B cell (primary cell): ENCODE results near the gene GBP5. TPM values are rescaled to one million over a fixed set of nuclear protein-coding genes. Genes with fewer than 3 reads are reported as not detected.
A peak's percentile ranks its signal among the peaks of the same experiment; 100 is the strongest.

Source experiments
- ATAC-seq: fragments of 200-7000 bp; cut with Tn5 transposase; one replicate; pipeline ENCODE4 v1.10.0; 2021; ENCODE audit warnings: low read depth, mild to moderate bottlenecking, moderate number of reproducible peaks, moderate library complexity
- CTCF ChIA-PET: fragments of 350-600 bp; sonication (Branson Sonifier 250); formaldehyde crosslinking; loops from one replicate; lab custom pipeline; 2021; ENCODE audit warnings: antibody characterized with exemption, inconsistent platforms; lab: Charles Lee
- POLR2A ChIA-PET: fragments of 350-600 bp; sonication (Branson Sonifier 250); formaldehyde crosslinking; loops from one replicate; lab custom pipeline; 2021; ENCODE audit warnings: antibody characterized with exemption; lab: Charles Lee
- DNase-seq: peaks from one replicate; pipeline ENCODE4 v3.0.0; 2013
- H2AFZ ChIP-seq: 2 replicates; pipeline ENCODE4 v1.6.1; 2012; ENCODE audit warnings: mild to moderate bottlenecking, low read depth, low read length; ENCODE audit not compliant: insufficient read depth, poor library complexity, severe bottlenecking
- H3K27ac ChIP-seq, 2 donors: 1 replicate in 1 of 2; 2 replicates in 1 of 2; pipeline ENCODE4 v1.5.1; 2012 to 2013; ENCODE audit warnings: low read length in 2 of 2, mild to moderate bottlenecking in 2 of 2, moderate library complexity in 1 of 2
- H3K27me3 ChIP-seq, 4 experiments: fragments of 200-600 bp in 1 of 4; sonication (generic) in 1 of 4; replicated peaks in 1 of 4; 1 replicate in 2 of 4; 2 replicates in 2 of 4; pipeline versions ENCODE4 v1.6.1 to v1.7.0; 2013 to 2016; ENCODE audit warnings: low read length in 3 of 4, mild to moderate bottlenecking in 2 of 4, mixed read lengths in 1 of 4, moderate library complexity in 1 of 4; ENCODE audit not compliant: insufficient read depth in 4 of 4, control insufficient read depth in 3 of 4; ENCODE audit errors: control extremely low read depth in 1 of 4
- H3K36me3 ChIP-seq, 2 experiments: replicated peaks in 1 of 2; 1 replicate in 1 of 2; 2 replicates in 1 of 2; pipeline versions ENCODE4 v1.6.1 to v1.7.1; 2013; ENCODE audit warnings: low read length in 1 of 2; ENCODE audit not compliant: insufficient read depth in 2 of 2, control insufficient read depth in 1 of 2; ENCODE audit errors: control extremely low read depth in 1 of 2, extremely low read depth in 1 of 2
- H3K4me1 ChIP-seq, 2 donors: fragments of 200-600 bp in 1 of 2; sonication (generic) in 1 of 2; 1 replicate in 1 of 2; 2 replicates in 1 of 2; pipeline versions ENCODE4 v1.5.1 to v1.6.1; 2013 to 2017; ENCODE audit warnings: low read length in 2 of 2; ENCODE audit not compliant: control insufficient read depth in 2 of 2, insufficient read depth in 2 of 2
- H3K4me2 ChIP-seq: replicated peaks from 2 replicates; pipeline ENCODE3; 2012; ENCODE audit warnings: mild to moderate bottlenecking, low read depth, low read length; ENCODE audit not compliant: poor library complexity, severe bottlenecking
- H3K4me3 ChIP-seq, 5 experiments: fragments of 200-600 bp in 1 of 5; sonication (generic) in 1 of 5; 1 replicate in 3 of 5; 2 replicates in 2 of 5; pipeline versions ENCODE4 v1.5.1 to v1.7.0; 2011 to 2016; ENCODE audit warnings: low read length in 4 of 5, mild to moderate bottlenecking in 4 of 5, low read depth in 2 of 5, control low read depth in 1 of 5, moderate library complexity in 1 of 5; ENCODE audit not compliant: insufficient read depth in 1 of 5; ENCODE audit errors: control extremely low read depth in 1 of 5, extremely low read depth in 1 of 5
- H3K79me2 ChIP-seq: fragments of 200-600 bp; sonication (generic); one replicate; pipeline ENCODE4 v1.6.0; 2016; ENCODE audit warnings: low read length; ENCODE audit not compliant: control insufficient read depth, insufficient read depth
- H3K9ac ChIP-seq: fragments of 200-600 bp; sonication (generic); 2 replicates; pipeline ENCODE4 v1.6.1; 2017; ENCODE audit warnings: mild to moderate bottlenecking, low read length, moderate library complexity
- H3K9me3 ChIP-seq, 3 donors: one replicate each; pipeline versions ENCODE4 v1.6.1 to v1.7.1; 2013; ENCODE audit warnings: low read length in 2 of 3; ENCODE audit not compliant: control insufficient read depth in 2 of 3, insufficient read depth in 1 of 3; ENCODE audit errors: control extremely low read depth in 1 of 3
- H4K20me1 ChIP-seq: 2 replicates; pipeline ENCODE4 v1.6.0; 2012; ENCODE audit warnings: mild to moderate bottlenecking, low read length; ENCODE audit not compliant: insufficient read depth, control insufficient read depth, poor library complexity, severe bottlenecking
- H3K27ac Mint-ChIP-seq: one replicate; pipeline ENCODE4 v1.8.0; 2021; ENCODE audit warnings: mixed read lengths
- H3K27me3 Mint-ChIP-seq: one replicate; pipeline ENCODE4 v1.8.0; 2021; ENCODE audit warnings: mixed read lengths
- H3K4me1 Mint-ChIP-seq: one replicate; pipeline ENCODE4 v1.8.0; 2021; ENCODE audit warnings: mixed read lengths
- H3K4me3 Mint-ChIP-seq: one replicate; pipeline ENCODE4 v1.8.0; 2021; ENCODE audit warnings: mixed read lengths
- H3K9me3 Mint-ChIP-seq: one replicate; pipeline ENCODE4 v1.8.0; 2022; ENCODE audit warnings: mixed read lengths; ENCODE audit not compliant: insufficient read depth
- CTCF ChIP-seq: fragments of 200-600 bp; IDR thresholded peaks from one replicate; pipeline ENCODE4 v1.8.0; 2022; ENCODE audit warnings: antibody characterized with exemption, mild to moderate bottlenecking
- EZH2 ChIP-seq: IDR thresholded peaks from 2 replicates; pipeline ENCODE4 v1.6.1; 2012; ENCODE audit warnings: borderline replicate concordance, low read depth, mild to moderate bottlenecking, moderate library complexity, low read length; ENCODE audit not compliant: insufficient read depth, poor library complexity, severe bottlenecking
- WGBS: methylation state at CpG from one replicate; pipeline ENCODE4 v1.1.5; 2013; ENCODE audit warnings: missing lambda C conversion rate; ENCODE audit not compliant: insufficient coverage; 5-methylcytosine and 5-hydroxymethylcytosine counted together
- intact Hi-C: fragments of 100-400 bp; cut with micrococcal nuclease; formaldehyde crosslinking; loops from one replicate; pipeline ENCODE4 v1.10.0; 2022
- polyA plus RNA-seq: library from polyadenylated mRNA; depleted of rRNA; stranded (reverse); fragments of >200 nt; gene quantifications from 2 replicates; pipeline ENCODE4 v1.2.3, GENCODE V29; 2012
- total RNA-seq, 2 donors: library from RNA; stranded (reverse); fragments of 120-200 nt in 1 of 2; gene quantifications; 1 replicate in 1 of 2; 2 replicates in 1 of 2; pipeline versions ENCODE4 v1.2.3 to v1.2.4, GENCODE V29; 2013 to 2022

The GBP5 gene
- total and polyA plus RNA-seq, 2 donors (not counting 1 experiment from before 2014, with no cell fraction given), result 17.6 to 25.2 TPM

- peaks cover 0 to 19% (median 6%) of the 10 kb centered on the region in 3 donors for H3K9me3 ChIP-seq
- no peak overlapping the region for H3K27ac Mint-ChIP-seq
- H3K27me3 Mint-ChIP-seq, result no peaks in the 10 kb centered on the region
- H3K9ac ChIP-seq, result no peak overlapping the region
- peaks cover 13 to 14% of the 10 kb centered on the region in 2 donors for H3K4me1 ChIP-seq
- ChIA-PET POLR2A (no interaction called here), CTCF (interaction anchor here (1.0 kb wide), 1 partner anchor 32 kb away, joined by 4 read pairs; no protein-coding TSS in a partner anchor)
- no peaks in the 10 kb centered on the region for H3K36me3 ChIP-seq
- H3K9me3 Mint-ChIP-seq, result peaks cover 6% of the 10 kb centered on the region
- no peak overlapping the region for H3K4me3 ChIP-seq
- no peak overlapping the region for H2AFZ ChIP-seq
- DNase-seq (no peak), ATAC-seq (no peak)
- no peak overlapping the region for H3K4me2 ChIP-seq
- intact Hi-C loops, result no loop called here
- no peak for TF ChIP-seq EZH2
- no peak for TF ChIP-seq CTCF
- no peak overlapping the region for H3K27ac ChIP-seq
- no peak overlapping the region for H3K4me3 Mint-ChIP-seq
- no peaks in the 10 kb centered on the region for H3K27me3 ChIP-seq
- H4K20me1 ChIP-seq, result no peaks in the 10 kb centered on the region
- peaks cover 18% of the 10 kb centered on the region for H3K4me1 Mint-ChIP-seq
- WGBS, result no CpG with 5 or more reads among the region's 2 CpGs
- no peaks in the 10 kb centered on the region for H3K79me2 ChIP-seq
Observed at GRCh38 chr1:89291276-89291675, 18.6 kb upstream of the GBP5 start.

DNA sequence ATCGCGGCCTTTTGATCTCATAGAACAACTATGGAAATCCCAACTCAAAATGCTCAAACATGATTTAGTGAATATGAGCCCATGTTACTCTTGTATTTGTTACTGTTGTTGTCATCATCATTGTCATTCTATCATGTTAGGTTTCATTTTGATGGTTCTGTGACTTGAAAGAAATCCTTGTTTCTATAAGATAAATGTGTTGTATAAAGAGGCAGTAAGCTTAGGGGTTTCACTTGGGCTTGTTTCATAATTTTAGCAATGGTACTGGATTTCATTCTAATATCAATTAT, 15.3 kb upstream of the GBP5 start:
- Histone ChIP-seq H3K9me3 (peaks cover 0 to 11% (median 11%) of the 10 kb centered on the region in 3 donors), H3K9ac (no peak overlapping the region), H4K20me1 (no peaks in the 10 kb centered on the region), H3K27ac (no peak overlapping the region), H3K4me1 (peaks cover 14% of the 10 kb centered on the region in 2 donors), H3K27me3 (no peaks in the 10 kb centered on the region), H3K36me3 (no peaks in the 10 kb centered on the region), H3K4me2 (no peak overlapping the region), H3K79me2 (no peaks in the 10 kb centered on the region), H2AFZ (peak overlapping the region; percentile 78), H3K4me3 (no peak overlapping the region)
- ChIA-PET CTCF (no interaction called here), POLR2A (no interaction called here)
- ATAC-seq (no peak), DNase-seq (no peak)
- WGBS, result no CpG with 5 or more reads among the region's 2 CpGs
- no peaks in the 10 kb centered on the region for H3K27me3 Mint-ChIP-seq
- H3K27ac Mint-ChIP-seq, result no peak overlapping the region
- intact Hi-C loops, result no loop called here
- peaks cover 21% of the 10 kb centered on the region for H3K4me1 Mint-ChIP-seq
- TF ChIP-seq EZH2 (no peak), CTCF (no peak)
- peaks cover 7% of the 10 kb centered on the region for H3K9me3 Mint-ChIP-seq
- H3K4me3 Mint-ChIP-seq, result no peak overlapping the region
